ENCODE data around the gene C2CD2L. TPM values are rescaled to one million over a fixed set of nuclear protein-coding genes. Genes with fewer than 3 reads are reported as not detected.

Gene C2CD2L
- total and polyA plus RNA-seq, 2 of the 13 experiments (the other 11 are each of a cell fraction or from before 2014, with no cell fraction given) = 3.7 to 5.5 TPM

DNA sequence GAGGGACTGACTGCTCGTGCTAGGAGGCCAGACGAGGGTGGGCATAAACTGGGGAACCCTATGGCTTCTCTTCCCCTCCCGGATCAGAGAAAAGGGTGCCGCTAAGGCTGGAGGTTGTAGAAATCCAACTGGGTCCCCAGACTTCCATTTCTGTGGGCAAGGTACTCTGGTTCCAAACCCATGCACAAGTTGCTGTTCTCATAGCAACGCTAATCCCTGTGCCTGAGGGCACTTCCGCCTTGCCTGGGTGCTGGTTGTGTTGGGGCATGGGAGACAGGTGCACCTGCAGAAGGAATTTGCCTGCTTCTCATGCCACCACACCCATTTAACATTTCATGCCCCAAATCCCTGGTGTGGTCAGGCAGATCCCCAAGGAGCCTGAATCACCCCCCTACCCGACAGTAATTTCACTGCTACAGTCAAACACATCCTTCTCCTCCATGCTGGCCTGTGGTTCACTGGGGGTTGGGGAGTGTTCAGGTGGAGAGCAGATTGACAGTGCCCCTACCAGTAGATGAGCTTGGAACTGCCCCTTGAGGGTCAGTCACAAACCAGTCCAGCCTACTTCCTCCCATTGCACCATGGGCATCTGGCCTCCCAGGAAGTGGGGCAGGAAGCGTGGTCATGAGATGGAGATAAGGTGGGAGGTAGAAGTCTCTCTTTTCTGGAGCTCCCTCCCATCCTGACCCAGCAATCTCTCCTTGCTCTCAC, 1.2 kb downstream of the C2CD2L start (continued):
- TF ChIP-seq, protein P1, sequence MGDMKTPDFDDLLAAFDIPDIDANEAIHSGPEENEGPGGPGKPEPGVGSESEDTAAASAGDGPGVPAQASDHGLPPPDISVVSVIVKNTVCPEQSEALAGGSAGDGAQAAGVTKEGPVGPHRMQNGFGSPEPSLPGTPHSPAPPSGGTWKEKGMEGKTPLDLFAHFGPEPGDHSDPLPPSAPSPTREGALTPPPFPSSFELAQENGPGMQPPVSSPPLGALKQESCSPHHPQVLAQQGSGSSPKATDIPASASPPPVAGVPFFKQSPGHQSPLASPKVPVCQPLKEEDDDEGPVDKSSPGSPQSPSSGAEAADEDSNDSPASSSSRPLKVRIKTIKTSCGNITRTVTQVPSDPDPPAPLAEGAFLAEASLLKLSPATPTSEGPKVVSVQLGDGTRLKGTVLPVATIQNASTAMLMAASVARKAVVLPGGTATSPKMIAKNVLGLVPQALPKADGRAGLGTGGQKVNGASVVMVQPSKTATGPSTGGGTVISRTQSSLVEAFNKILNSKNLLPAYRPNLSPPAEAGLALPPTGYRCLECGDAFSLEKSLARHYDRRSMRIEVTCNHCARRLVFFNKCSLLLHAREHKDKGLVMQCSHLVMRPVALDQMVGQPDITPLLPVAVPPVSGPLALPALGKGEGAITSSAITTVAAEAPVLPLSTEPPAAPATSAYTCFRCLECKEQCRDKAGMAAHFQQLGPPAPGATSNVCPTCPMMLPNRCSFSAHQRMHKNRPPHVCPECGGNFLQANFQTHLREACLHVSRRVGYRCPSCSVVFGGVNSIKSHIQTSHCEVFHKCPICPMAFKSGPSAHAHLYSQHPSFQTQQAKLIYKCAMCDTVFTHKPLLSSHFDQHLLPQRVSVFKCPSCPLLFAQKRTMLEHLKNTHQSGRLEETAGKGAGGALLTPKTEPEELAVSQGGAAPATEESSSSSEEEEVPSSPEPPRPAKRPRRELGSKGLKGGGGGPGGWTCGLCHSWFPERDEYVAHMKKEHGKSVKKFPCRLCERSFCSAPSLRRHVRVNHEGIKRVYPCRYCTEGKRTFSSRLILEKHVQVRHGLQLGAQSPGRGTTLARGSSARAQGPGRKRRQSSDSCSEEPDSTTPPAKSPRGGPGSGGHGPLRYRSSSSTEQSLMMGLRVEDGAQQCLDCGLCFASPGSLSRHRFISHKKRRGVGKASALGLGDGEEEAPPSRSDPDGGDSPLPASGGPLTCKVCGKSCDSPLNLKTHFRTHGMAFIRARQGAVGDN (CRISPR knock-in tag; IDR thresholded peaks at IDR 0.05) = peak; percentile 29; the same call in 1 of the 2 replicates
- TF ChIP-seq SIN3A (IDR thresholded peaks at IDR 0.05; ENCODE audit: borderline replicate concordance, low read depth, low read length) (peak; percentile 68; the same call in 1 of the 2 replicates), PITX1 (CRISPR knock-in tag; IDR thresholded peaks at IDR 0.05) (peak; percentile 94), KAT8 (CRISPR knock-in tag; IDR thresholded peaks at IDR 0.05) (peak; percentile 74), ZNF891 (CRISPR knock-in tag; IDR thresholded peaks at IDR 0.05) (no peak)
- TF ChIP-seq, protein P2, sequence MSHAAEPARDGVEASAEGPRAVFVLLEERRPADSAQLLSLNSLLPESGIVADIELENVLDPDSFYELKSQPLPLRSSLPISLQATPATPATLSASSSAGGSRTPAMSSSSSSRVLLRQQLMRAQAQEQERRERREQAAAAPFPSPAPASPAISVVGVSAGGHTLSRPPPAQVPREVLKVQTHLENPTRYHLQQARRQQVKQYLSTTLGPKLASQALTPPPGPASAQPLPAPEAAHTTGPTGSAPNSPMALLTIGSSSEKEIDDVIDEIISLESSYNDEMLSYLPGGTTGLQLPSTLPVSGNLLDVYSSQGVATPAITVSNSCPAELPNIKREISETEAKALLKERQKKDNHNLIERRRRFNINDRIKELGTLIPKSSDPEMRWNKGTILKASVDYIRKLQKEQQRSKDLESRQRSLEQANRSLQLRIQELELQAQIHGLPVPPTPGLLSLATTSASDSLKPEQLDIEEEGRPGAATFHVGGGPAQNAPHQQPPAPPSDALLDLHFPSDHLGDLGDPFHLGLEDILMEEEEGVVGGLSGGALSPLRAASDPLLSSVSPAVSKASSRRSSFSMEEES (CRISPR knock-in tag; IDR thresholded peaks at IDR 0.05) = 0 out of 2 replicates have a peak, but pooled peaks have one; percentile 37
- TF ChIP-seq, protein P3, sequence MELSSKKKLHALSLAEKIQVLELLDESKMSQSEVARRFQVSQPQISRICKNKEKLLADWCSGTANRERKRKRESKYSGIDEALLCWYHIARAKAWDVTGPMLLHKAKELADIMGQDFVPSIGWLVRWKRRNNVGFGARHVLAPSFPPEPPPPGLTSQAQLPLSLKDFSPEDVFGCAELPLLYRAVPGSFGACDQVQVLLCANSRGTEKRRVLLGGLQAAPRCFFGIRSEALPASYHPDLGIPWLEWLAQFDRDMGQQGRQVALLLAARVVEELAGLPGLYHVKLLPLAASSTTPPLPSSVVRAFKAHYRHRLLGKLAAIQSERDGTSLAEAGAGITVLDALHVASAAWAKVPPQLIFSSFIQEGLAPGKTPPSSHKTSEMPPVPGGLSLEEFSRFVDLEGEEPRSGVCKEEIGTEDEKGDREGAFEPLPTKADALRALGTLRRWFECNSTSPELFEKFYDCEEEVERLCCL (CRISPR knock-in tag; IDR thresholded peaks at IDR 0.05; ENCODE audit: borderline replicate concordance) = 0 out of 2 replicates have a peak, but pooled peaks have one; percentile 56

Data from HepG2 (cell line).